Upper lobe of right lung (tissue), 1 donor: ENCODE results near the gene RIPOR2. TPM values are rescaled to one million over a fixed set of nuclear protein-coding genes. Genes with fewer than 3 reads are reported as not detected.

ENCODE experiments used
- ATAC-seq: fragments of 200-7000 bp; cut with Tn5 transposase; one replicate; pipeline ENCODE4 v1.9.1; 2020; ENCODE audit warnings: mild to moderate bottlenecking, moderate library complexity
- DNase-seq: peaks from one replicate; pipeline ENCODE4 v3.0.0-alpha.2; 2020
- H3K27ac ChIP-seq: fragments of 200-600 bp; one replicate; pipeline ENCODE4 v1.8.0; 2022
- H3K27me3 ChIP-seq: fragments of 200-600 bp; one replicate; pipeline ENCODE4 v1.8.0; 2022; ENCODE audit warnings: mild to moderate bottlenecking
- H3K36me3 ChIP-seq: fragments of 200-600 bp; one replicate; pipeline ENCODE4 v1.8.0; 2022
- H3K4me1 ChIP-seq: fragments of 200-600 bp; one replicate; pipeline ENCODE4 v1.8.0; 2022
- H3K4me3 ChIP-seq: fragments of 200-600 bp; one replicate; pipeline ENCODE4 v1.8.0; 2022; ENCODE audit warnings: mild to moderate bottlenecking
- H3K9me3 ChIP-seq: fragments of 200-600 bp; one replicate; pipeline ENCODE4 v1.8.0; 2022
- CTCF ChIP-seq: fragments of 200-600 bp; IDR thresholded peaks from one replicate; pipeline ENCODE4 v1.8.0; 2022; ENCODE audit warnings: antibody characterized with exemption
- intact Hi-C: fragments of 100-400 bp; cut with DNase I; formaldehyde crosslinking; loops from one replicate; pipeline ENCODE4 v1.11.0; 2022
- total RNA-seq: library from RNA; stranded (reverse); fragmentation: NEBNext Ultra II Directional; extraction: Animal tissue kit (Norgen Biotek cat#: 25700); gene quantifications from one replicate; pipeline ENCODE4 v1.2.1, GENCODE V29; 2021
- donor health status: DM: no; HTN: yes; CAD: no; lungs with severe emphysema.

Gene RIPOR2
- total RNA-seq, 1 donor from 2014 or later = 25.6 TPM

GRCh38 chr6:24854077-24854666 is 81.6 kb downstream of the RIPOR2 start:
- H3K36me3 ChIP-seq = peaks cover 17% of the 10 kb centered on the region
- peaks cover 13% of the 10 kb centered on the region for H3K4me1 ChIP-seq
- intact Hi-C loops = loop anchor here (10.0 kb wide), 1 partner anchor 141 kb away; no protein-coding TSS in a partner anchor

GRCh38 chr6:24851086-24851485 is 84.7 kb downstream of the RIPOR2 start:
- H3K36me3 ChIP-seq = peaks cover 17% of the 10 kb centered on the region
- H3K9me3 ChIP-seq = no peaks in the 10 kb centered on the region
- TF ChIP-seq CTCF = no peak
- intact Hi-C loops = loop anchor here (10.0 kb wide), 1 partner anchor 144 kb away; no protein-coding TSS in a partner anchor
- no peak overlapping the region for H3K27ac ChIP-seq
- DNase-seq = no peak
- H3K4me3 ChIP-seq = no peak overlapping the region
- ATAC-seq = no peak
- H3K4me1 ChIP-seq = no peaks in the 10 kb centered on the region
- no peaks in the 10 kb centered on the region for H3K27me3 ChIP-seq

More at GRCh38 chr6:24854077-24854666, 81.6 kb downstream of the RIPOR2 start:
- H3K27ac ChIP-seq = no peak overlapping the region
- H3K27me3 ChIP-seq = no peaks in the 10 kb centered on the region
- ATAC-seq (no peak), DNase-seq (no peak)
- no peak overlapping the region for H3K4me3 ChIP-seq
- TF ChIP-seq CTCF = no peak
- no peaks in the 10 kb centered on the region for H3K9me3 ChIP-seq

GRCh38 chr6:24849713-24850112 is 86.0 kb downstream of the RIPOR2 start:
- Histone ChIP-seq H3K27ac (no peak overlapping the region), H3K4me3 (no peak overlapping the region), H3K36me3 (peaks cover 17% of the 10 kb centered on the region), H3K4me1 (no peaks in the 10 kb centered on the region), H3K27me3 (no peaks in the 10 kb centered on the region), H3K9me3 (no peaks in the 10 kb centered on the region)
- DNase-seq (no peak), ATAC-seq (no peak)
- intact Hi-C loops = loop anchor here (10.0 kb wide), 1 partner anchor 145 kb away; no protein-coding TSS in a partner anchor
- TF ChIP-seq CTCF = no peak

GRCh38 chr6:24848461-24848860 is 87.3 kb downstream of the RIPOR2 start:
- Histone ChIP-seq H3K4me3 (no peak overlapping the region), H3K4me1 (no peaks in the 10 kb centered on the region), H3K9me3 (no peaks in the 10 kb centered on the region), H3K27me3 (no peaks in the 10 kb centered on the region), H3K36me3 (peaks cover 12% of the 10 kb centered on the region), H3K27ac (no peak overlapping the region)
- DNase-seq = no peak
- intact Hi-C loops = no loop called here
- TF ChIP-seq CTCF = no peak
- no peak for ATAC-seq

GRCh38 chr6:24847402-24847801 is 88.4 kb downstream of the RIPOR2 start:
- peak; percentile 70 for ATAC-seq

More at GRCh38 chr6:24847402-24847801, 88.4 kb downstream of the RIPOR2 start:
- H3K4me1 ChIP-seq = no peaks in the 10 kb centered on the region
- intact Hi-C loops = no loop called here
- no peak overlapping the region for H3K4me3 ChIP-seq
- no peak for TF ChIP-seq CTCF
- no peak overlapping the region for H3K27ac ChIP-seq
- peaks cover 12% of the 10 kb centered on the region for H3K36me3 ChIP-seq
- no peak for DNase-seq
- H3K27me3 ChIP-seq = no peaks in the 10 kb centered on the region
- no peaks in the 10 kb centered on the region for H3K9me3 ChIP-seq
